ENCODE data around the gene EPN2.

The EPN2 gene

GRCh38 chr17:19244781-19245180, 7.6 kb downstream of the EPN2 start:
- TF ChIP-seq CTCF (IDR thresholded peaks at IDR 0.05; ENCODE audit: insufficient read depth, low read depth, low read length, missing control alignments): no peak
- DNase-seq (ENCODE audit: low read depth): no peak
- no peak overlapping the region for H3K4me3 ChIP-seq (ENCODE audit: low read length)

DNA sequence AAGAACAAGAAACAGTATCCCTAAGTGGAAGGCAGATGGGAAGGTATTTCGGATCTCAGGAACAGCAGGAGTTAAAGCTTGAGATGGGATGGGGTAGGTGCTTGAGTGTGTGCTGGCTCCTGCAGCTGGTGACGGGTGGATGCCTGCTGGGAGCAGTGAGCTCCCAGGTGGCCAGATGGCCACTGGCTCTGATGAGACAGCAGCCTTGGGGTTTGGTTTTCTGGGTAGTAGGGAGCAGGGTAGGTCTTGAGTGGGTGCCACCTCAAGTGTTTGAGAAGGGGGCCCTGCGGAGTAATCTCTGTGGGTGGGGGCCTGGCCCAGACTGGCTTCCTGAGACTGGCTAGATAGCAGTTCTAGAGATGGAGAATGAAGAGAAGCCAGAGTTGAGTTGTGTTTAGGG, 10.3 kb downstream of the EPN2 start:
- no peak overlapping the region for H3K4me3 ChIP-seq (ENCODE audit: low read length)
- DNase-seq (ENCODE audit: low read depth): no peak
- TF ChIP-seq CTCF (IDR thresholded peaks at IDR 0.05; ENCODE audit: insufficient read depth, low read depth, low read length, missing control alignments): no peak

- H3K4me3 ChIP-seq (ENCODE audit: low read length): no peak overlapping the region
- TF ChIP-seq CTCF (IDR thresholded peaks at IDR 0.05; ENCODE audit: insufficient read depth, low read depth, low read length, missing control alignments): no peak
- peak; percentile 77 for DNase-seq (ENCODE audit: low read depth)
These were observed 11.2 kb downstream of the EPN2 start for GRCh38 chr17:19248151-19248927.

DNA sequence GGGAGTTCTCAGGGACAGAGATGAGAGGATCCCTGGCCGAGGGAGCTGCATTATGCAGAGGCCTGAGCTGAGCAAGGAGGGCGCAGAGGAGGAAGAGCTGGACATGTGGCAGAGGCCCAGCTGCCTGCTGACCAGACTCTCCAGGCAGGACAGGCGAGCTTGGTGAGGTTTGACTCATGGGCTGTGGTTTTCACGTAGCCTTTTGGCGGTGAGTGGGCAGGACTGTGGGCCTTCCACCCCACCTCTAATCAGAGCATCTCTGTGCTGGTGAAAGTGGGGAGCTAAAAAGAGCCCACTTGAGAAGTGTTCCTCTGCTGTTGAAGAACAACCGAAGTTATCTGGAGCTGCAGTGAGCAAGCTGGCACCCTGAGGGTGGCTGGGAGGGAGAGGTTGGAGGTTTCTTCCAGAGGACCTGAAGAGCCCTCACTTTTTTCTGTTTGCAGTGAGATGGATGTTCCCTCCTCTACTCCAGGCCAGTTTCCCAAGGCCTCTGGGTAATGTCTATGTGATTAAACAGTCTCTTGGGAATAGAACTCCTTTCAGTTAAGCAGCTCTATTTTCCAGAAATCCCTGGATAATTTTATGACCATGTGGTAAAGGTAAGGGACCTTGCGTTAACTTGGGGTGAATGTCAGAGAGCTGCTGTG, 11.9 kb downstream of the EPN2 start:
- TF ChIP-seq CTCF (IDR thresholded peaks at IDR 0.05; ENCODE audit: insufficient read depth, low read depth, low read length, missing control alignments): no peak
- DNase-seq (ENCODE audit: low read depth): peak; percentile 64
- H3K4me3 ChIP-seq (ENCODE audit: low read length): no peak overlapping the region

- DNase-seq (ENCODE audit: low read depth): no peak
- no peak for TF ChIP-seq CTCF (IDR thresholded peaks at IDR 0.05; ENCODE audit: insufficient read depth, low read depth, low read length, missing control alignments)
- no peak overlapping the region for H3K4me3 ChIP-seq (ENCODE audit: low read length)
These were observed 12.5 kb downstream of the EPN2 start for GRCh38 chr17:19249681-19250080.

DNA sequence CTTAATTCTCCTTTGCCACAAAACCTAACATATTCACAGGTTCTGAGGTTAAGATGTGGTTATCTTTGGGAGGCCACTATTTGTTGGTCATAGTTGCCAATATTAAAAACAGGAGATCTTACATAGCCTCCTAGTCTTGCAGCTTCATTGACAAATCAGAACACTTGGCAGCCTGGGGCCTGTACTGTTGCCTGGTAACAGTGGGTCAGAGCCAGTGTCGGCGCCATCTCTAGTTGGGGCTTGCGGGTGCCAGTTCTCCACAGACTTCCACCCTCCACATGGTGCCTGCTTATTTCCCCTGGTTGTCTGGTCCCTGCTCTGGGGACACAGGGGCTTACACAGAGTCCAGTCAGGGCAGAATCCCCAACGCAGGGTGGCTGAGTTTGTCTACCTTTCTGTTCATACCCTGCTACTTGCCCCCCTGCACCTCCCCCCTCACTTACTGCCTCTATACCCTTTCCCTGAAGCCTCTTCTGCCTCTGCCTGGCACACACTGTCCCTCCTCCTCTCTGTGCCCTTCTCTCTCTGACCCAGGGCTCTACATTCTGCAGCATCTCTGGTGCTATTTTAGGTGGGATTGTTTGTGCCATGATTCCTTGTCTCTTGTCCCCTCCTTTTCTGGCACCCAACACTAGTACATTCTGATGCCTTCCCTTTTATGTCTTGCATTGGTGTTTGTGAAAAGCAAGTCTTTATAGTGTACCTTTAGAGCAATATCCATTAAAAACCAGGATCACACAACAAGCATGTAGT, 13.4 kb downstream of the EPN2 start:
- no peak for TF ChIP-seq CTCF (IDR thresholded peaks at IDR 0.05; ENCODE audit: insufficient read depth, low read depth, low read length, missing control alignments)
- no peak for DNase-seq (ENCODE audit: low read depth)
- H3K4me3 ChIP-seq (ENCODE audit: low read length): no peak overlapping the region
